Esophagus (tissue), 2 donors: ENCODE data around the gene FBXW7. TPM values are rescaled to one million over a fixed set of nuclear protein-coding genes. Genes with fewer than 3 reads are reported as not detected.

Source experiments
- H3K27ac ChIP-seq, 2 donors: one replicate each; pipeline ENCODE4 v1.5.1; 2013; ENCODE audit warnings: low read depth in 2 of 2, mild to moderate bottlenecking in 2 of 2, inconsistent platforms in 1 of 2, low read length in 1 of 2, moderate library complexity in 1 of 2
- H3K27me3 ChIP-seq, 2 donors: one replicate each; pipeline ENCODE4 v1.6.1; 2013; ENCODE audit warnings: low read length in 2 of 2, control low read depth in 1 of 2, mild to moderate bottlenecking in 1 of 2; ENCODE audit not compliant: insufficient read depth in 2 of 2, control insufficient read depth in 1 of 2
- H3K36me3 ChIP-seq, 2 donors: one replicate each; pipeline ENCODE4 v1.6.1; 2013; ENCODE audit warnings: low read length in 1 of 2; ENCODE audit not compliant: control insufficient read depth in 2 of 2, insufficient read depth in 2 of 2
- H3K4me1 ChIP-seq, 2 donors: one replicate each; pipeline ENCODE4 v1.6.1; 2013; ENCODE audit warnings: low read length in 1 of 2; ENCODE audit not compliant: control insufficient read depth in 2 of 2, insufficient read depth in 2 of 2
- H3K4me3 ChIP-seq, 2 donors: one replicate each; pipeline ENCODE4 v1.5.1; 2013; ENCODE audit warnings: low read length in 2 of 2, mild to moderate bottlenecking in 2 of 2, low read depth in 1 of 2, moderate library complexity in 1 of 2
- H3K9me3 ChIP-seq, 2 donors: one replicate each; pipeline ENCODE4 v1.6.1; 2013; ENCODE audit warnings: mild to moderate bottlenecking in 2 of 2, low read depth in 1 of 2, low read length in 1 of 2, moderate library complexity in 1 of 2; ENCODE audit not compliant: control insufficient read depth in 2 of 2, insufficient read depth in 1 of 2
- WGBS, 2 donors: extraction: QIAGEN DNeasy Blood & Tissue Kit; methylation state at CpG; one replicate each; pipeline ENCODE4 v1.1.7; 2013; 5-methylcytosine and 5-hydroxymethylcytosine counted together
- polyA plus RNA-seq, 2 donors: library from polyadenylated mRNA; stranded (reverse); fragments of 200-250 nt; gene quantifications; one replicate each; pipeline ENCODE4 v1.2.3, GENCODE V29; 2013
- donor health status: healthy with polysubstance abuse.
- donor health status: Bipolar disorder and iron deficiency.

Gene FBXW7
- polyA plus RNA-seq, 2 donors, result 9.8 to 17.0 TPM

DNA sequence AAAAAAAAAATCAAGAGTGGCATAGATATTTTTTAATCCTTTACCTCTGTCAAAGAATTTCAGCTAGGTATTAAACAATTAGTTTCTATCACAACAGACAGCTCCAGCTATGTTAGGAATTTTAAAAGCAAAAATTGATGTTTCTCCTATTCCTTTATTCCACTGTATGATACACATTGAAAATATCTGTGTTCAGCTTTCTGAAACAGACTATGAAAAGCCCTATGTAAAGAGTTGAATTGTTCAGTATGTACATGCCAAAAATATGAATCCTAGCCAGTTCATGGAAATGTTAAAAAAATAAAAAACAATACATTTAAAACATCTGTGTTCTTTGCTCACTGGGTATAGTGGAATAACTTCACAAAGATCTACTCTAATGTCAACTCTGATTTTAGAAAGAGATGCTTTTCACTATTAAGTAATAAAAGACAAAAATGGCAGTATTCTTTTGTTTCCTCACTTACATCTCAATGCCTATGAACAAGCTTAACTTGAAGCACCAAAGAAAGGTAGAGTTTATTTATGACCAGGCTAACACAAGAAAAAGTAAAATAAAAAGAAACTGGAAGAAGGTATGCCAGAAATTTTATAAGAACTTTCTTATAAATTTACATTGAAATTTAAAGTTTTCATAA is 32.1 kb downstream of the FBXW7 start:
- Histone ChIP-seq H3K9me3 (no peaks in the 10 kb centered on the region), H3K27me3 (no peaks in the 10 kb centered on the region), H3K4me3 (no peak overlapping the region), H3K36me3 (no peaks in the 10 kb centered on the region), H3K27ac (no peak overlapping the region), H3K4me1 (peaks cover 0 to 3% of the 10 kb centered on the region in 2 donors)

GRCh38 chr4:152501846-152502536 is 33.9 kb downstream of the FBXW7 start:
- no peak overlapping the region for H3K4me3 ChIP-seq
- WGBS, 2 donors, result 90 to 91% methylated on average over 3 of the region's 3 CpGs

GRCh38 chr4:152500800-152501434 is 35.0 kb downstream of the FBXW7 start:
- H3K27ac ChIP-seq, result no peak overlapping the region
- WGBS, 2 donors, result 0 to 3% methylated on average over 1 of the region's 1 CpG
- no peaks in the 10 kb centered on the region for H3K27me3 ChIP-seq
- no peaks in the 10 kb centered on the region for H3K9me3 ChIP-seq
- H3K4me3 ChIP-seq, result no peak overlapping the region
- no peaks in the 10 kb centered on the region for H3K4me1 ChIP-seq
- no peaks in the 10 kb centered on the region for H3K36me3 ChIP-seq

More at GRCh38 chr4:152501846-152502536, 33.9 kb downstream of the FBXW7 start:
- H3K36me3 ChIP-seq, result no peaks in the 10 kb centered on the region
- no peaks in the 10 kb centered on the region for H3K4me1 ChIP-seq
- no peaks in the 10 kb centered on the region for H3K9me3 ChIP-seq
- no peak overlapping the region for H3K27ac ChIP-seq
- H3K27me3 ChIP-seq, result no peaks in the 10 kb centered on the region

DNA sequence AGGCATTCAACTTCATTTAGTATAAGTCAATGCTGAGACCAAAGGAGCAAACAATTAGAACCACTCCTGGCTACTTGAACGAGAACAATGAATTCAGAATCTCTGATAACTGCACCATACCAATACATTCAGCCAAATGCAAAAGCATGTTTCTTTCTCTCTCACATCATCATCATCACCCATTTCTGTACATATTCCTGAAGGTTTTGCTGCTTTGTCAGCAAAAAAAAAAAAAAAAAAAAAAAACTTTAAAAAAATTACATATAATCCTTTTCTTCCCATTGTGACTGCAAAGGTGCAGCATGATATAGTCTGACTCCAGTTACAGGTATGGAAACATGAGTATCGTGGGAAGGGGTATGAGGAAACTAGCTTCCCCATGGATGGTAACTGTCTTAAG is 35.6 kb downstream of the FBXW7 start:
- Histone ChIP-seq H3K27me3 (no peaks in the 10 kb centered on the region), H3K9me3 (no peaks in the 10 kb centered on the region), H3K36me3 (no peaks in the 10 kb centered on the region), H3K27ac (no peak overlapping the region), H3K4me3 (no peak overlapping the region), H3K4me1 (no peaks in the 10 kb centered on the region)
- 78 to 85% methylated on average over 2 of the region's 2 CpGs for WGBS, 2 donors

DNA sequence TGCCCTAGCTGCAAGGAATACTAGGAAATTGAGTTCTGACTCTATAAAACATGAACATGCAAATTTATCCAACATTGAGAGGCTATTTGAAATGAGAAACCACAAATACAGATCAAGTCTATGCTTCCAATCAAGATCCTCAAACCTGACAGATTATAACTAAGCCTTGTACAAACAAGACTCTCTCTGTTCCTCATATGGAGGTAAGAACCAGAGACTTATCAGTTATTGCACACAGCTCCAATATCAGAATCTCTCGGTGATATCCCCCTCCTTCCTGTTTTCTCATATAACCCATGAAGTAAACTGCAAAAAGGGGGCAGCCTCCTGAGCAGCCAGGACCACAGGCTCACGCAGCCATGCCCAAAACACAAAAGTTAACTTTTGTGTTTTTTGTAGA is 36.5 kb downstream of the FBXW7 start:
- H3K4me1 ChIP-seq, result no peaks in the 10 kb centered on the region
- 65 to 78% methylated on average over 2 of the region's 2 CpGs for WGBS, 2 donors
- H3K27me3 ChIP-seq, result no peaks in the 10 kb centered on the region
- H3K36me3 ChIP-seq, result no peaks in the 10 kb centered on the region
- no peak overlapping the region for H3K4me3 ChIP-seq
- H3K9me3 ChIP-seq, result no peaks in the 10 kb centered on the region
- no peak overlapping the region for H3K27ac ChIP-seq

DNA sequence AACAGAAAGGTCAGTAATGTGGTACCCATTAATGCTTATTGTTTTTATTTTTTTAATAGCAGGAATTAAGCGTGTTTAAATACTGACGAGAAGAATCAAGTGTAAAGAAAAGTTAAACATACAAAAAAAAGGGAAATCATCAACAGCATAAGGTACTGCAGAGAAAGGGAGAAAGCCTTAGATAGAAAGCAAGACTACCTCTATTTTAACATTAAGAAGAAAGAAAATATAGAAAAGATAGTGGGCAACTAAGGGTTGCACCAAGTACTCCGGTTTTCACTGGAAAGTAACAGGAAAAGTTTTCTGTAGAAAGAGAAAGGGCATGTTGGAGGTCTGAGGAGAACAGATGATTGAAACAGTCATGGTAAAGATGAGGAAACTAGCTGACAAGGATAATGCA is 41.9 kb downstream of the FBXW7 start:
- Histone ChIP-seq H3K36me3 (no peaks in the 10 kb centered on the region), H3K4me3 (no peak overlapping the region), H3K4me1 (no peaks in the 10 kb centered on the region), H3K27me3 (no peaks in the 10 kb centered on the region), H3K9me3 (no peaks in the 10 kb centered on the region), H3K27ac (no peak overlapping the region)
- 95 to 97% methylated on average over 3 of the region's 3 CpGs for WGBS, 2 donors

- 87 to 95% methylated on average over 4 of the region's 4 CpGs for WGBS, 2 donors
- no peaks in the 10 kb centered on the region for H3K4me1 ChIP-seq
- no peak overlapping the region for H3K27ac ChIP-seq
These were observed 47.6 kb downstream of the FBXW7 start for GRCh38 chr4:152488246-152488645.

GRCh38 chr4:152486429-152487389 is 49.2 kb downstream of the FBXW7 start:
- WGBS, 2 donors, result 62 to 69% methylated on average over 7 of the region's 7 CpGs
- H3K4me3 ChIP-seq, result no peak overlapping the region
- H3K36me3 ChIP-seq, result no peaks in the 10 kb centered on the region
- no peaks in the 10 kb centered on the region for H3K4me1 ChIP-seq
- H3K27me3 ChIP-seq, result no peaks in the 10 kb centered on the region
- no peak overlapping the region for H3K27ac ChIP-seq
- H3K9me3 ChIP-seq, result no peaks in the 10 kb centered on the region

More at GRCh38 chr4:152488246-152488645, 47.6 kb downstream of the FBXW7 start:
- no peaks in the 10 kb centered on the region for H3K27me3 ChIP-seq
- no peak overlapping the region for H3K4me3 ChIP-seq
- no peaks in the 10 kb centered on the region for H3K9me3 ChIP-seq
- no peaks in the 10 kb centered on the region for H3K36me3 ChIP-seq

- Histone ChIP-seq H3K9me3 (no peaks in the 10 kb centered on the region), H3K4me3 (no peak overlapping the region), H3K27me3 (no peaks in the 10 kb centered on the region), H3K36me3 (no peaks in the 10 kb centered on the region), H3K27ac (no peak overlapping the region), H3K4me1 (no peaks in the 10 kb centered on the region)
- WGBS, 2 donors, result 64 to 76% methylated on average over 6 of the region's 6 CpGs
These were observed 50.1 kb downstream of the FBXW7 start for GRCh38 chr4:152485726-152486276.
